Uterus (tissue), 4 donors: ENCODE measurements around the gene CDON. TPM values are rescaled to one million over a fixed set of nuclear protein-coding genes. Genes with fewer than 3 reads are reported as not detected.

Experiments used
- DNase-seq, 2 donors: peaks; one replicate each; pipeline ENCODE4 v3.0.0-alpha.2; 2019 to 2020
- H3K27ac ChIP-seq, 2 donors: fragments of 200-600 bp; sonication (generic); 1 replicate in 1 of 2; 2 replicates in 1 of 2; pipeline ENCODE4 v1.5.1; 2016 to 2018
- H3K27me3 ChIP-seq, 2 donors: fragments of 200-600 bp; sonication (generic); one replicate each; pipeline ENCODE4 v1.5.1; 2018 to 2019; ENCODE audit warnings: control low read depth in 1 of 2
- H3K36me3 ChIP-seq, 2 donors: fragments of 200-600 bp; sonication (generic); one replicate each; pipeline ENCODE4 v1.5.1; 2019; ENCODE audit warnings: control low read depth in 1 of 2
- H3K4me1 ChIP-seq, 2 donors: fragments of 200-600 bp; sonication (generic); one replicate each; pipeline ENCODE4 v1.5.1; 2018 to 2019; ENCODE audit warnings: control low read depth in 1 of 2
- H3K4me3 ChIP-seq, 2 donors: fragments of 200-600 bp; sonication (generic); 1 replicate in 1 of 2; 2 replicates in 1 of 2; pipeline ENCODE4 v1.5.1; 2018 to 2019; ENCODE audit warnings: mild to moderate bottlenecking in 1 of 2
- H3K9me3 ChIP-seq, 2 donors: fragments of 200-600 bp; sonication (generic); one replicate each; pipeline ENCODE4 v1.5.1; 2019; ENCODE audit warnings: control low read depth in 1 of 2
- POLR2A ChIP-seq, 2 donors: fragments of 450-650 bp; IDR thresholded peaks; one replicate each; pipeline ENCODE4 v1.6.1; 2016; ENCODE audit warnings: antibody characterized with exemption in 2 of 2, mild to moderate bottlenecking in 1 of 2, moderate library complexity in 1 of 2
- intact Hi-C: fragments of 100-400 bp; cut with DNase I; formaldehyde crosslinking; loops from one replicate; pipeline ENCODE4 v1.15.1; 2023; ENCODE audit warnings: low total_unique reads
- total RNA-seq, 4 donors: library from RNA; depleted of rRNA in 3 of 4; stranded (reverse); fragments of >200 nt in 3 of 4; gene quantifications; one replicate each; pipeline versions ENCODE4 v1.1.0 to v1.2.4, GENCODE V29; 2014 to 2023
- TF ChIP-seq, protein P1 (sequence below), 4 experiments: fragments of 200-600 bp in 2 of 4; fragments of 450-650 bp in 2 of 4; sonication (generic) in 2 of 4; IDR thresholded peaks; one replicate each; pipeline ENCODE4 v1.5.1; 2016 to 2019; ENCODE audit warnings: antibody characterized with exemption in 4 of 4, mild to moderate bottlenecking in 2 of 4, moderate library complexity in 1 of 4
- donor health status: DM: yes; HTN: yes; CAD: no.

The CDON gene
- total RNA-seq, 4 donors from 2014 or later, result 38.5 to 261 (median 213) TPM

DNA sequence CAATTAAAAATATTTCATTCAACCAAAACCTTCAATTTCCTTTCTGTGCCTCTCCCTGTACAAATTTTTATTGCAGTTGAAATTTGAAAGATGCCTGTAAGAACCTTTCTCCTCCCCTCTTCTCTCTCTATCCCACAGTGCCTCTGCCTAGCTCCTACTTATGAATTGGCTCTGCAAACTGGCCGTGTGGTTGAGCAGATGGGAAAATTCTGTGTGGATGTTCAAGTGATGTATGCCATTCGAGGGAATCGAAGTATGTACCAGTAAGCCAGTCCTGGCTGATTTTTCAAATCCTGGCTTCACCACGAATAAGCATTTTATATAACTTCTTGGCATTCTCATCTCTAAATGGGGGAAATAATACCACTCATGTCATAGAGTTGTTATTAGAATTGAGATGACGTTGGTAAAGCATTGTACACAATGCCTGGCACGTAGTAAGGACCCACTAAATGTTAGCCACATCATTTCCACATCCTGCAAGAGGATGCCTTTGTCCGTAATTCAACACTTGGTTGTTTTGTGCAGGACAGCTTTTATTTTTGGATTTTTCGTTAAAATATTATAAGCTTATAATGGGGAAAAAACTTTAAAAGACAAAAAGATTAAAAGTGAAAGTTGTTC lies 152.3 kb downstream of the CDON start:
- H3K4me1 ChIP-seq, result no peaks in the 10 kb centered on the region
- intact Hi-C loops, result no loop called here
- no peak overlapping the region for H3K27ac ChIP-seq
- peaks cover 0 to 9% of the 10 kb centered on the region in 2 donors for H3K27me3 ChIP-seq
- H3K9me3 ChIP-seq, result no peaks in the 10 kb centered on the region
- H3K4me3 ChIP-seq, result no peak overlapping the region
- TF ChIP-seq POLR2A (IDR thresholded peaks at IDR 0.05), result no peak
- TF ChIP-seq, protein P1, sequence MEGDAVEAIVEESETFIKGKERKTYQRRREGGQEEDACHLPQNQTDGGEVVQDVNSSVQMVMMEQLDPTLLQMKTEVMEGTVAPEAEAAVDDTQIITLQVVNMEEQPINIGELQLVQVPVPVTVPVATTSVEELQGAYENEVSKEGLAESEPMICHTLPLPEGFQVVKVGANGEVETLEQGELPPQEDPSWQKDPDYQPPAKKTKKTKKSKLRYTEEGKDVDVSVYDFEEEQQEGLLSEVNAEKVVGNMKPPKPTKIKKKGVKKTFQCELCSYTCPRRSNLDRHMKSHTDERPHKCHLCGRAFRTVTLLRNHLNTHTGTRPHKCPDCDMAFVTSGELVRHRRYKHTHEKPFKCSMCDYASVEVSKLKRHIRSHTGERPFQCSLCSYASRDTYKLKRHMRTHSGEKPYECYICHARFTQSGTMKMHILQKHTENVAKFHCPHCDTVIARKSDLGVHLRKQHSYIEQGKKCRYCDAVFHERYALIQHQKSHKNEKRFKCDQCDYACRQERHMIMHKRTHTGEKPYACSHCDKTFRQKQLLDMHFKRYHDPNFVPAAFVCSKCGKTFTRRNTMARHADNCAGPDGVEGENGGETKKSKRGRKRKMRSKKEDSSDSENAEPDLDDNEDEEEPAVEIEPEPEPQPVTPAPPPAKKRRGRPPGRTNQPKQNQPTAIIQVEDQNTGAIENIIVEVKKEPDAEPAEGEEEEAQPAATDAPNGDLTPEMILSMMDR (IDR thresholded peaks at IDR 0.05), result no peak
- DNase-seq, result no peak
- H3K36me3 ChIP-seq, result no peaks in the 10 kb centered on the region

Other genes with a start within 250 kb of the CDON start
- gene PATE4, start 229.6 kb downstream of the CDON start, total RNA-seq, result not detected
- gene HYLS1, start 175.2 kb downstream of the CDON start, total RNA-seq, result 10 to 100 TPM in 1 of 4 donors, 1 to 10 TPM in 2, under 1 TPM in 1; 0.26 to 10.9 (median 4.2) TPM
- gene PUS3, start 159.7 kb downstream of the CDON start, total RNA-seq, result 10 to 100 TPM in 2 of 4 donors, 1 to 10 TPM in 2; 1.8 to 19.4 (median 10.2) TPM
- 1 to 10 TPM in 1 of 4 donors, under 1 TPM in 1, not detected in 2; 0.46 to 1.1 TPM for gene DDX25, start 158.4 kb downstream of the CDON start, total RNA-seq
- gene VSIG10L2, start 116.8 kb downstream of the CDON start, total RNA-seq, result 1 to 10 TPM in 2 of 4 donors, not detected in 2; 1.1 to 9.5 TPM
- 10 to 100 TPM in 2 of 4 donors, 1 to 10 TPM in 2; 7.6 to 37.4 (median 16.4) TPM for gene RPUSD4, start 148.8 kb upstream of the CDON start, total RNA-seq
- gene FAM118B, start 148.9 kb upstream of the CDON start, total RNA-seq, result 10 to 100 TPM; 14.7 to 31.8 (median 17.8) TPM
- 100 to 1,000 TPM in 1 of 4 donors, 10 to 100 TPM in 3; 34.6 to 129 (median 67.2) TPM for gene SRPRA, start 206.0 kb upstream of the CDON start, total RNA-seq
- 10 to 100 TPM in 2 of 4 donors, 1 to 10 TPM in 1, under 1 TPM in 1; 0.29 to 29.1 (median 9.4) TPM for gene FOXRED1, start 206.3 kb upstream of the CDON start, total RNA-seq
- gene TIRAP, start 220.2 kb upstream of the CDON start, total RNA-seq, result 10 to 100 TPM in 1 of 4 donors, 1 to 10 TPM in 2, under 1 TPM in 1; 0.88 to 17.7 (median 5.0) TPM
- gene DCPS, start 241.2 kb upstream of the CDON start, total RNA-seq, result 10 to 100 TPM in 3 of 4 donors, 1 to 10 TPM in 1; 6.4 to 19.7 (median 13.0) TPM